CMK (cell line): Measurements from ENCODE around the gene FAM89B.

Experiments
- DNase-seq: peaks from one replicate; pipeline ENCODE4 v3.0.0-alpha.2; 2010; ENCODE audit warnings: low read depth

FAM89B gene

DNA sequence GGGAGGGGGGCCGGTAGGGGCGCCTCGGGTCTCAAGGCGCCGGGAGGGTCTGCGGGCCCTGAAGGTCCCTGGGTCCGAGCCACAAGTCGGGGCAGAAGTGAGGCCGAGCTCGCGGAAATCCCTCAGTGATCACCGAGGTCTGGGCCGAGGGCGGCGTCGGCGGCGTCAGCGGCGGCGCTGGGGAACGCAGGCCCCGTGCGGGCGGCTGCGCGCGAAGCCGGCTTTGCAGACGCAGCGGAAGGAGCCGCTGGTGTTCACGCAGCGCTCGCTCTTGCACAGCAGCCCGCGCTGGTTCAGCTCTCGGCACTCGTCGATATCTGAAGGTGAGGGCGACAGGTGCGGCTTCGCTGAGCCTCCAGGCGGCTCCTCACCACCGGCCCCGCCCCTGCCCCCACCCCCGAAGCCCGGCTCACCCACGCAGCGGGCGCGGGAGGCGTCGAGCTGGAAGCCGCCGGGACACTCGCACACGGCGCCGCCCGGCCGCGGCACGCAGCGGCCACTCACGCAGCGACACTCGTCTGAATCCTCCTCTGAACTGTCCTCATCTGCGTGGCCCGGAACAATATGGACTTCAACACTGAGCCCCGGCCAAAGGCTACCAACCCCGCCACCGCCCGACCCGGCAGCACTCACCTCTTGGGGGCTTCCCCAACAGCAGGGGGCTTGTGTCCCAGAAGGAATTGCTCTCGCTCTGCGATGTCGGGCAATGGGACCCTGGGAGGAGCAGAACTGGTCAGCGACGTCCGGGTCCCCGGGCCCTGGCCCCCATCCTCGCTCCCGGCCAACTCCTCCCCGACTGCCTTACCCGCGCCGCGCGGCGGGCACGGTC is 33.2 kb upstream of the FAM89B start:
- no peak for DNase-seq

DNA sequence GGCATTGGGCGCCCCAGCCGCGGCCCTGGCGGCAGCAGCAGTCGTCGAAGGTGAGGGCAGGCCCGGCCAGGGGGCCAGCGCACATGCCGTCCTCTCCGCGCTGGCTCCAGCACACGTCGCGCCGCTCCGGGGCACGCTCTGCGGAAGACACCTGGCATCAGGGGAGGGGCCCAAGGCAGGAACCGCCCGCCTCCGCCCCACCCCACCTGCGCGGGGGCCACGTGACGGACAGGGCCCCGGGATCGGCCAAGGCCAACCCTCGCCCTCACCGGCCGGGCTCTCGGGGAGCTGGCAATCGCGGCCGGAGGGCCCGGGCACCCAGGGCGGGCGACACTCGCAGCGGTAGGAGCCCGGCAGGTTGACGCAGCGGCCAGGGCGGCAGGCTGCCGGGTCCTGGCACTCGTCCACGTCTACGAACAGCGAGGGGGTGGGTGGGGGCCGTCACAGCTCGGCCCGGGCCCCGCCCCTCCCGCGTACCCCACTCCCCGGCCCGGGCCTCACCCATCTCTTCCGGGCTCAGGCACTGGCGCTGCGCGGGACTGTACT is 32.5 kb upstream of the FAM89B start:
- DNase-seq: no peak

DNA sequence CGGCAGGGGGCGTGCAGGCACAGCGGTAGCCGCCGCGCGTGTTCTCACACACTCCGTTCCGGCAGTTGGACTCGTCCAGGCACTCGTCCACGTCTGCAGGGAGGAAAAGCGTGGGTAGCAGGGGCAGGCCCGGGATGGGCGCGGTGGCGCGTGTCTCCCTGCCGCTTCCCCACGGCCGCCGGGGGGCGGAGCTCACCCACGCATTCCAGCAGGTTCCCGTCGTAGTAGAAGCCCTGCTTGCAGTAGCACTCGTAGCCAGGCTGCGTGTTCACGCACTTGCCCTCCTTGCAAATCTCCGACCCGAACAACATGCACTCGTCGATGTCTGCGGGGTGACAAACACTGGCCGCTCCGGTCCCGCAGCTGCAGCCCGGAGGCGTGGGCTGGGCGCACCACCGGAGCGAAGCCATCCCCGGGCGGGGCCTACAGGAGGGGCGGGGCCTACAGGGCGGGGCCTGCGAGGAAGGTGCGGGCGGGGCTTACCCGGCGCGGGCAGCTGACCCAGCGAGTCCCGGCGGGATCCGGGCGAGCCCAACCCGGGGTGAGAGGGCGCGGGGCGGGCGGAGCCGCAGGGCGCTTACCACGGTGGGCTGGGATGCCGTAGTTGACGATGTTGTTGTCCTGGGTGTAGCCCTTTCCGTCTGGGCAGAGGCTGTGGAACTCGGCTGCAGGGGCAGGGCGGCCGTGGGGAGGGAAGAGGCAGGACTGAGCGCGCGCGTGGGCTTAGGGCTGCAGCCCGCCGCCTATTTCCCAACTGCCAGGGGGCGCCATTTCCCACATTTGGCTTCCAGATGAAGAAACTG is 31.8 kb upstream of the FAM89B start:
- peak; percentile 79 for DNase-seq

DNA sequence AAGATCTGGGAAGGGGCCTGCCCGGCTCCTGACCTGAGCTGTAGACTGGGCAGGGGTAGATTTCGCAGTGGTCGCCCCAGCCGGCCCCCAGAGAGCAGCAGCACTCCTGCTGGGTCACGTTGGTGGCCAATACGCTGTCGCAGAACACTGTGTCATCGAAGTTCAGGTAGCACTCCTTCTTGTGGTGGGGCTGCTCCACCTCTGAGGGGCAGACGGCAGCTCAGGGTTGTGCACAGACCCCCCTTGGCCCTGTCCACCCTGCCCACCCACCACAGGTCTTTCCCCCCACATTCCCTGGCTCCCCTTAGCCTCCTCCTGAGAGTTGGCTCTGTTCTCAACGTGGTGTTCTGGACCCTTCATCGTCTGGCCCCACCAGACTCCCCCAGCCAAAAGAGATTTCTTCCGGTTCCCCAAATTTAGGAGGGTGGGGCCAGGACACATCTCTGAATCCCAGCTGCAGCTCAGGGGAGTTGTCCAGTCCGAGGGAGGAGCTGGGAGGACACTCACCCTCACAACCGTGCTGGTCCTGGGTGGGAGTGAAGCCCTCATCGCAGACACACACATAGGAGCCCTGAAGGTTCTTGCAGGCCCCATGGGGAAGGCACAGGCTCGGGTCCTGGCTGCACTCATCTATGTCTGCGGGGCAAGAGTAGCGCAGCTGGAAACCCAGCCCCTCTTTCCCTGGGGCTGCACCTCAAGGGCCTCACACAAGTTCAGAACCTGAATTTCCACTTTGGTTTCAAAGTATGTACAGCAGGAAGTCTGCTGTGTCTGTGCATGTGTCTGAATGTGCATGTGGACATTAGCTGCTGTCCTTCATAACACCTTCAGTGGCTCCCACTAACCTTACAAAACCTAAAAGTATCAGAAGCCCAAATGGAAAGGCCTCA is 31.0 kb upstream of the FAM89B start:
- no peak for DNase-seq

DNA sequence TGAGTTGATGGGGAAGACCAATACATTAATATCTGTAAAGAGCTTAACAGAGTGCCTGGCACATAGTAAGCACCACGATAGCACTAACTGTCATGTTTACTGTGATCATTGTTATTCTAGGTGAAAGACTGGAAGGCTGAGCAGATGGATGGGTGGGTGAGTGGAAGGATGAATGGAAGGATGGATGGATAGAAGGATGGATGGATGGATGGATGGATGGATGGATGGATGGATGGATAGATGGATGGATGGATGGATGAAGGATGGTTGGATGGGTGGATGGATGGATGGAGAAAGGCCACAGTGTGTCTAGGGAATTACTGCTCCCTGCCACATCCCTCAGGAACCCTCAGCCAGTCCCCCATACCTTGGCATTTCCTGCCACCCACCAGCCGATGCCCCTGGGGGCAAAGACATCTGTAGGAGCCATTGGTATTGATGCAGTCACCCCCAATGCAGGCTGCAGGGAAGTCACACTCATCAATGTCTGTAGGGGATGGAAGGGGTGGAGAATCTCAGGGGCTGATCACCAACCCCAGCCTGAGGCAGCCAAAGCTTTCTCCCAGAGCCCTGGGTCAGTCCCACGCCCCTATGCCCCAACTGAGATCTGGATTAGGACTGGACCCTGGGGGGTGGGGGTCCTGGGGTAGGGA is 29.5 kb upstream of the FAM89B start:
- DNase-seq: no peak

DNA sequence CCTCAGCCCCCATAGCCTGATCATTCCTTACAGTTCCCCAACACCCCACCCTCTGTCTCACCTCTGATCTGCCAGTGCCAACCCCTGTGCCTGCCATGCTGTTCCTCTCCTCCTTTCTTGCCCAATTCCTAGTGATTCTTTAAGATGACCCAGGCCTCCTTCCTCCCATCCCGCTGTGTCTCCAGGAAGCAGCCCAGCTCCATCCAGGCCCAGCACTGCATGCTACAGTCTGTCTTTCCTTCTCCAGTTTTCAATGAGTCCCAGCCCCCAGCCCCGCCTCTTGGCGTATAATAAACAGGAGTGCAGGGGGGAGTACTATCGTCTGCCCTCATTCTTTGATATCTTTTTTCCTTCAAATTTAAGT is 26.5 kb upstream of the FAM89B start:
- no peak for DNase-seq

DNA sequence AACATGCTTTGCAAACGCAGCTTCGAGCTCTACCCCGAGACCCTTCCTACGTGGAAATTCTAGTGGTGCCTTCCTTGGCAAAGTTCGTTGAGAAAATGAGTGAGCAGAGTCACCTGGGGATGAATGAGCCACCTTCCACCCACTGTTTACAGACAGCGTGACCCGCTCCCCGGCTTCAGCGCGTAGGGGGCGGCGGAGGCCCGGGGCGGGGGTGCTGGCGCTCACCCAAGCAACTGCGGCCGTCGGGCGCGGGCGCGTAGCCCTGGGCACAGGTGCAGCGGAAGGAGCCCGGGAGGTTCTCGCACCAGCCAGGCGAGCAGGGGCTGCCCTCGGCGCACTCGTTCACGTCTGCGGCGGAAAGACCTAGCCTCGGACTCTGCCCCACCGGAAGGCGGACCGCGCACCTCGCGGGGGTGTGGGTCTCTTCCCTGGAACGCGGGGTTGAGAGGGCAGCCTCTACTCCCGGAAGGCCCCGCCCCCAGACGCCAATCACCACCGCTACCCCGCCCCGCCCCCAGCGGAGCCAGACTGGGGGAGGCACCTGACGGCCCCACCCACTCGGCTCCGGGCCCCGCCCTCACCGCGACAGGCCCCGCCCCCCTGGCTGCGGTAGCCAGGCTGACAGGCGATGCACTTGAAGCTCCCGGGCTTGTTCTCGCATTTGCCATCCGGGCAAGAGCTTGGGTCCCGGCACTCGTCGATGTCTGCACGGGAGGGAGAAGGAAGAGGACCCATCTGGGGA is 25.9 kb upstream of the FAM89B start:
- peak; percentile 92 for DNase-seq

DNA sequence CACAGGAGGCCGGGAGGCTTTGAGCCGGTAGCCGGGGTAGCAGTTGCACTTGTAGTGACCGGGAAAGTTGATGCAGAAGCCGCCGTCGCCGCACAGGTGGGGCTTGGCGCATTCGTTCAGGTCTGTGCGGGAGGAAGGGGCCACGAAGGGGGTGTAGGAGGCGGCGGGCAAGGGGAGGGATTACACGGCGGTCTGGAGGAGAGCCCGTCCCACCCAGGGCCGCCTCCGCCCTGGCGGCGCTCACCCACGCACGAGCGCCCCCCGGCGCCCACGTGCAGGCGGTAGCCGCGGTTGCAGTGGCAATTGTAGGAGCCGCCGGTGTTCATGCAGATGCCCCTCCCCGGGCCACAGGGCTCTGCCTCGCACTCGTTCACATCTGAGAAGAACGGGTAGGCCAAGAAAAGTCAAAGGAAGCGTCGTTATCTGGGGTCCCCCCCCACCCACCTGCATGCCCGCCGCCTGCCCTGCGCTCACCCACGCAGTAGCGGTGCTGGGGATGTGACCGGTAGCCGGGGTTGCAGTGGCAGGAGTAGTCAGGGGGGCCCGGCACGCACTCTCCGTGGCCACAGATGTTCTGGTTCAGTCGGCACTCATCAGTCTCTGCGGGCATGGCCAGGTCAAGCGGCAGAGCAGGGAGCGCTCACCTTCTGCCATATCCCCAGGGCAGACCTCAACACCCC is 24.8 kb upstream of the FAM89B start:
- DNase-seq: no peak

DNA sequence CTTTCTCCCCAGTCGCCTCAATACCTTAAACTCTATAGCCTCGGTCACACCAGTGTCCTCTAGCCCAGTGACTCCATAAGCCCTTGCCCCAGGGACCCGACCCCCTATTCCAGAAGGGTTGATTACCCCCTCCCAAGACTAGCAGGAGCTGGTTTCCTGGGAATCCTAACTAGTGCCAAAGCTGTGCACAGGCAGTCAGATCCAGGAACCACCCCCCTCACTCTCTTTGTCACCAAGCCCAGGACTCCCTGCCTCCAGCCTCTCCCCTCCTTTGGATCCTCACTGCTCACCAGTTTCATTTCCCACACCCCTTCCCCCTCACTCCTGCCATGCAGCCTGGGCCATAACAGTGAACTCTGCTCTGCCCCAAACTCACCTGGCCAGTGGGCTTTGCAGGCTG is 23.9 kb upstream of the FAM89B start:
- DNase-seq: no peak

DNA sequence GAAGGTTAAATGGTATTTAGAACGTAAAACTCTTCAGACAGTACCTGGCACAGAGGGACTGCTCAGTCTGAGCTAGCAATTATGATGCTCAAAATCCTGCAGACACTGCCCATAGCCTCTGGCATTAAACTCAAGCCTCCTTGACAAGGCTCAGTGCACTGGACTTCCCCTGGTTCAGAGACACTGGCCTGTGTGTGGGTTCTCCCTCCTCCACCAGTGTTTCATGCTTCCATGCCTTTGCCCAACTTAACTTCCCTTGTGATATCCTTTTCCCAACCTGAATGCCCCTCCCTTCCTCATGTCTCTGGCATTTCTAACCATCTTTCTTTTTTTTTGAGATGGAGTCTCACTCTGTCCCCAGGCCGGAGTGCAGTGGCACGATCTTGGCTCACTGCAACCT is 23.2 kb upstream of the FAM89B start:
- DNase-seq: no peak

DNA sequence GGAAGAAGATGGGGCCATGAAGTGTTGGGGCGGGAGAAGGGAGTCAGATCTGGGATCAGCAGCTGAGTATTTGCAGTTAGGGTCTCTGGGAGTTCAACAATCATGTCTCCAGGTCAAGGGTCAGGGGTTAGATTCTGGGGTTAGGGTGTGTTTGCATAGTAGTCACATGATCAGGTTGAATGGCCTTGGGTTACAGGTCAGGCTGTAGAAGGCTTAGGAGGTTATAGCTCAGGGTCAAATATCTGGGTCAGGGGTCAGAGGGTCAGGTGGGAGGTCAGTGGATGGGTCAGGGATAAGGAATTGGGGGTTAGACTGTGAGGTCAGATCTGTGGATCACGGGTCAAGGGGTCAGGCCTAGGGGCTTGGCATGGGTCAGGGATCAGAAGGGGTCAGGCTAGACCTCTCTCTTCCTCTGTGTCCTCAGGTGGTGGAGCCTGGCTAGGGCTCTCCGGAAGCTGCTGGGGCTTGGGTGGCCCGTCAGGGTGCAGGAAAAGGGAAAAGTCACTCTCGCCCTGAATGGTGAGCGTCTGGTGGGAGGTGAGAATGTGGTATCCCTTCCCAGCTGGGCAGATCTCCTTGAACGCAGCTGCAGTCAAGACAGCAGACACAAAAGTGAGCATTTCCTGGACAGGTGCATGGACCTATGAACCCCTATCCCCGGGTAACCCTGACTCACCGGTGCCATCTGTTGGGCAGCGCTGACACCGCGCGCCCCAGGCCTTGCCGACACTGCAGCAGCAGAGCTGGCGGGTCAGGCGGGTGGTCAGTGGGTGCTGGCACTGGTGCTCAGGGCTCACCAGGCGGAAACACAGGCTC is 20.6 kb upstream of the FAM89B start:
- no peak for DNase-seq

DNA sequence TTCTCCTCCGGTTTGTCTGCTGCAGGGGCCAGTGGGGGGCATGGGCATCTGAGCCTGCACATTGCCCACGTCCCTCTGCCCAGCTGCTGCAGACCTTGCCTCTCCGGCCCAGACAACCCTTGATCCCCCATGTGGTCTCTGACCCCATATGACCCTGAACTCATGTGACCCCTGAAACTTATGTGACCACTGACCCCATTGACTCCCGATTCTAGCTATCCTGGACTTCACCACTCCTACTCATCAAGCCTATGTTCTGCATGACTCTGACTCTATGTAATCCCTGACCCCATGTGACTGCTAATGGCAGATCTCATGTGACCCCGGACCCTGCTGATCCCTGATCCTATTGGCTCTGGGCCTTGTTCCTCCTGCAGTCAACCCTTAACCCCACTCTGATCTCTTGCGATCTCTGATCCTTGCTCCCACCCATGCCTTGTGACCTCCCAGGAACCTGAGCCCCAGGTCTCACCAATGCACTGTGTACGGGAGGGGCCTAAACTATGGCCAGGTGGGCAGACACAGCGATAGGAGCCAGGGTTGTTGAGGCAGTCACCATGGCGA is 19.9 kb upstream of the FAM89B start:
- no peak for DNase-seq

DNA sequence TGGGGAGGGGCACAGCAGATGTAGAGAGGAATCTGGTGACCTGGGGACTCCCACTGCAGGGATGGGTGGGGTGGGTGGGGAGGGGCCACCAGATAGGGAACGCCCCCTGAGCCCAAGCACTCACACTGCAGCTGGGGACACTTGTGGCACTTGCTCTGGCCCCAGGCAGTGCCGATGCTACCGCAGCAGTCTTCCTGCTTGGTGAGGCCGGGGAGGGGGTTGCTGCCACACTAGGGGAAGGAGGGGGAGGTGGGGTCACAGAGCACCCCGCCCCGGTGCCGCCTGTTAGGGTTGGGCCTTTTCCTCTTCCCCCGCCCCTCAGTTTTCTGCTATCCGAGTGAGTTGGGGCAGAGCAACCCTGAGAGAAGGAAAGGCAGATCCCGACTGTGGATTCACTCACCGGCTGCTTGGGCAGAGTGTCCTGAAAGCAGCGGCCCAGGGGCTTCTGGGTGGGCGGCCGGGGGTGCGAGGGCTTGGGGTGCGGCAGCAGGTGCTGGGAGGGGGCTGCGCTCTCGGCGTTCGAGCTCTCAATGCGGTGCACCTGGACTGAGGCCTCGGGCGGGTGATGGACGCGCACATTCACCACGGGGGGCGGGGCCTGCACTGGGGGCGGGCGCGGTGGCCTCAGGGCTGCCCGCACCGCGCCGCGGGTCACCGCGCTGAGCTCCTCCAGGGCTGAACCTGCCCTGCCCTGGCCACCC is 18.9 kb upstream of the FAM89B start:
- DNase-seq: peak; percentile 99

DNA sequence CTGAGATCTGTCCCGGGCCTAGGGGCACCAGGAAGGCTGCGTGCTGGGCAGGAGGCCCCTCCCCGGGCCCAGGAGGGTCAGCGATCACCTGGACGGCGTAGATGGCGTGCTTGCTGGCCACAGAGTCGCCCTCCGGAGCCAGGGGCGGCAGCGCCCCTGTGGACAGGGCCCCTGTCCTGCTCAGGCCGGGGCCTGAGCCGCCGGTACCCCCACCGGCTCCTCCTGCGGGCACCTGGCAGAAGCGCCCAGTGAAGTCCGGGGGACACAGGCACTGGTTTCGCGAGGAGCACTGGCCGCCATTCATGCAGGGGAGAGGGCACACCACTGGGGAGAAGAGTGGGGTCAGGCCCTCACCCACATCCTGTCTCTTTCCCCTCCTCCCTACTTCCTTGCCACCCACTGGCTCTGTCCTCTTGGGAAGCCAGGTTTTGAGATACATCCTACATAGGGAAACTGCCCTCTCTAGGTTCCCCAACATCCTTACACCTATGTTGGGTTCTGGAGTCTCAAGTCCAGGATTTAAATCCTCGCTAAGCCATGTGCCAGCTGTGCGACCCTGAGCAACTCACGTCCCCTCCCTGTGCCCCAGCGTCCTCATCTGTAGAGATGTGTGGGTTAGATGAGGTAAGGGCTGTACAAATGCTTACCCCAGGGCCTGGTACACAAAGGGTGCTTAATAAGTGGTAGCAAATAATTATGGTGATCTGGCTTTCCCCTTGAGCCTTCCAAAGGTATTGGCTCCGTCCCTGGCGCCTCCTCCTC is 18.1 kb upstream of the FAM89B start:
- no peak for DNase-seq

DNA sequence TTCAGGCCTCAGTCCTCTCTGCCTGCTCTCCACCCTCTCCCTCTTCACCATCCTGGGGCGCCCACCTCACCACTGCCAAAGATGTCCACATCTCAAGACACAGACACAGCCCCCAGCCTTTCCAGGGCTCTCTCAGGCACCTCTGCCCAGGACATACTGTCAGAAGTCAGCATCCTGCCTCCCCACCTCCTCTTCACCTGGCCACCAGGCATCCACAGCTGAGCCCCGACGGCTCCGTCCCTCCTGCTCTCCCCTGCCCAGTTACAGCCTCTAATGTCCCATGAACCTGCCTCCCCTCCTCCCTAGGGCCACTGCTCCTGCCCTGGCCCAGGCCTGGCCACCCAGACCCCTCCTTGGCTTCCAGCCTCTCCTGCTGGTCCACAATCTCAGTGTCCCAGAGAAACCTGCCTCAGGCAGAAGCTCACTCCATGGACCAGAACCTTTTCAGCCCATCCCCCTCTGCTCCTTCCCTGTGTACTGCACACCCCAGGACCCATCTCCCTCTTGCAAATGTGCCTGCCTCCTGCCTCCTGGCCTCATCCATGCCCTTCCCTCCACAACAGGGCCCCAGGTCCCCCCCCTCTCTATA is 17.4 kb upstream of the FAM89B start:
- no peak for DNase-seq

DNA sequence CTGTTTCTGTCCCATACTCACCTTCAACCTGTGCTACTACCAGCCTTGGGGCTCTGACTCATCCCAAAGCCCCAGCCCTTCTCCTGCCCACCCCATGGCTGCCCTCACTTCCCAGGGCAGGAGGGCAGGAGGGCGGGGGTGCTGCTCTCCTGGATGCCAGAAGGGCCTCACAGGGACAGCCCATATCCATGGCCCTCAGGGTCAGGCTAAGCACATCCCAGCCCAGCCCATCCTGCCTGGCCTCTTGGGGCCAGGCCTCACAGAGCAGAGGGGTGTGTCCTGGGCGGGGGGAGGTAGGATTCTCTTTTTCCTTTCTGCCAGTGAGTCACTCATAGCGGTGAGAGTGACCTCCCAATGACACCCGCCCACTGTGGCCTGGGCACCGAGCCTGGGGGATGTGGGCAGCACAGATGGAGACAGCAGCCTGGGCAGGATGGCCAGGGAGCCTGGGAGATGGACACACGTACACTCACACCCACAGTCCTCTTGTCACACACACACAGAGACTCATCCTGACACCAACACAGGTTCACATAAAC is 16.6 kb upstream of the FAM89B start:
- peak; percentile 92 for DNase-seq
